Naive thymus-derived CD8-positive, alpha-beta T cell (primary cell): ENCODE measurements around the gene MYRFL. TPM values are rescaled to one million over a fixed set of nuclear protein-coding genes. Genes with fewer than 3 reads are reported as not detected.
A peak's percentile ranks its signal among the peaks of the same experiment; 100 is the strongest.

Experiments used
- ATAC-seq, 2 donors: fragments of 150-1000 bp; cut with Tn5 transposase in 1 of 2; sonication (Bioruptor Pico), chemical (Tn5 transposase) in 1 of 2; 1 replicate in 1 of 2; 2 replicates in 1 of 2; pipeline ENCODE4 v1.10.0; 2021; ENCODE audit warnings: mild to moderate bottlenecking in 2 of 2, moderate library complexity in 2 of 2
- POLR2A ChIA-PET: fragments of 350-600 bp; sonication (Branson Sonifier 250); formaldehyde crosslinking; loops from one replicate; lab custom pipeline; 2021; ENCODE audit warnings: antibody characterized with exemption; lab: Charles Lee
- DNase-seq, 10 donors: peaks; one replicate each; pipeline versions ENCODE4 v3.0.0 to v3.0.0-alpha.2; 2020 to 2022
- H3K27ac Mint-ChIP-seq, 10 donors: one replicate each; pipeline ENCODE4 v1.8.0; 2020 to 2022; ENCODE audit warnings: mild to moderate bottlenecking in 10 of 10, mixed read lengths in 10 of 10, moderate library complexity in 4 of 10, inconsistent platforms in 1 of 10
- H3K27me3 Mint-ChIP-seq, 5 donors: one replicate each; pipeline ENCODE4 v1.8.0; 2021 to 2022; ENCODE audit warnings: mixed read lengths in 5 of 5
- H3K36me3 Mint-ChIP-seq, 3 donors: one replicate each; pipeline ENCODE4 v1.8.0; 2020 to 2022; ENCODE audit warnings: mixed read lengths in 3 of 3, mild to moderate bottlenecking in 2 of 3, inconsistent platforms in 1 of 3
- H3K4me1 Mint-ChIP-seq, 4 donors: one replicate each; pipeline ENCODE4 v1.8.0; 2021 to 2022; ENCODE audit warnings: mixed read lengths in 4 of 4
- H3K4me3 Mint-ChIP-seq, 10 donors: one replicate each; pipeline ENCODE4 v1.8.0; 2020 to 2022; ENCODE audit warnings: mild to moderate bottlenecking in 10 of 10, mixed read lengths in 10 of 10, moderate library complexity in 6 of 10, inconsistent platforms in 1 of 10
- H3K9me3 Mint-ChIP-seq, 9 donors: one replicate each; pipeline ENCODE4 v1.8.0; 2020 to 2022; ENCODE audit warnings: mixed read lengths in 9 of 9, mild to moderate bottlenecking in 3 of 9, inconsistent platforms in 1 of 9, moderate library complexity in 1 of 9
- polyA plus RNA-seq, 3 donors: library from polyadenylated mRNA; unstranded; fragments of 300-500 nt; fragmentation: Illumina TruSeq; gene quantifications; one replicate each; pipeline ENCODE4 v1.2.3, GENCODE V29; 2021
- total RNA-seq, 8 experiments: library from RNA in 2 of 8; stranded (reverse) in 2 of 8; gene quantifications; one replicate each; pipeline ENCODE4 v1.2.3 and lab custom pipeline; 2021 to 2026

The MYRFL gene
- total and polyA plus RNA-seq, 5 experiments from 2014 or later: not detected

DNA sequence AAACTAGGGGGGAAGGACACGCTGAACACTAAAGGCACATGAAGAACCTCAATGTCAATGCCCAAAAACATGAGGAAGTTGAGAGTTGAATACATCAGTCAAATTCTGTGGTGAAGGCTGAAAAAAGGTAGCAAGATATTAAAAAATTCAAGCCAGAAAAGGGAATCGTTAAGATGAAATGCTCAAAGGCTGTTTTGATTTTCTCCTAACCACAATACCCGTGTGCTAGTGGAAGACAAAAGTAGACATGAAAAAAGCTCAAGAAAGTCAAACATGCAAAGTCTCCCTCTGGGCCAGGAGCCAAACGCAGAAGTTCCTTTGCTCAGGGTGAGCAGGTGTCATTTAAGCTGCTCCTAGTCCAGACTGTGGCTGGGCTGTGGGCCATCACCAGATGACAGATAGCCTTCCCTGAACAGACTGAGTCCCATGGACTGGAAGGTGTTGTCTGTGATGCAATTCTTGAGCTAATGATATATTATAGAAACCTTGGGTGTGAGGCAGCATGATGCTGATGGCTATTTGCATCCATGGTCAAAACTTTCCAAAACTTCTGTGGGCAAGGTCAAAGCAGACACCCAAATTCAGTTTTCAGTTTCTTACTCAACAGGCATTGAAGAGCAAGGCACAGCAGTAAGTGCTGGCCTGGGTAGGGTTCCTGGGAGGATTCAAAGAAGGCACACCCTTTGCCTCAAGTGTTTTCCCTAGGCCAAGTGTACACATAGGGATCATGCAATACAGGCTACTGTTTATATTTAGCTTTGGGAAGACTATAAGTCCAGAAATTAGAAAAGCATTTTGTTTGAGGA, 81.6 kb downstream of the MYRFL start:
- POLR2A ChIA-PET: no interaction called here
- H3K27ac Mint-ChIP-seq: peak overlapping the region in 4 of 10 donors; percentile 7 to 86 (median 45)
- no peaks in the 10 kb centered on the region for H3K9me3 Mint-ChIP-seq
- ATAC-seq: no peak
- peak overlapping the region in 2 of 10 donors; percentile 8 to 9 for H3K4me3 Mint-ChIP-seq
- no peaks in the 10 kb centered on the region for H3K36me3 Mint-ChIP-seq
- DNase-seq: peak in 2 of 10 donors; percentile 4 to 13
- peaks cover 0 to 10% (median 1%) of the 10 kb centered on the region in 5 donors for H3K27me3 Mint-ChIP-seq
- H3K4me1 Mint-ChIP-seq: peaks cover 0 to 11% (median 10%) of the 10 kb centered on the region in 4 donors

DNA sequence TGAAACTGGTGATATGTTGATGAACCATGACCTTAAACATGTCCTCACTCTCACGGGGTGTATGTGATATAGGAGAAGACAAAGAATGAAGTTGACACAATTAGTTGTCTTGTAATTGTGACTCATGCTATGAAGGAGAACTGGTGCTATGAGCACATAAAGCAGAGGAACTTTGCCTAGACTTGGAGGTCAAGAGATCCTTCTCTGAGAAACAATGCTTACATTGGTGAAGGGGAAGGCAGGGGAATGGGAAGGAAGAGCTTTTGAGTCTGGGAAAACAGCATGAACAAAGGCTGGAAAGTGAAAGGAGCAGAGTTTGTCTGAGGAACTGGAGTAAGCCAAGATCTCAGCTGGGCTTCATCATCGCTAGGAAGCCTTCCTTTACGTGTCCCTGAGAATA, 83.2 kb downstream of the MYRFL start:
- no peak for ATAC-seq
- Mint-ChIP-seq H3K9me3 (no peaks in the 10 kb centered on the region), H3K4me3 (no peak overlapping the region), H3K27ac (no peak overlapping the region), H3K27me3 (peaks cover 0 to 10% (median 0%) of the 10 kb centered on the region in 5 donors), H3K4me1 (peaks cover 0 to 11% (median 10%) of the 10 kb centered on the region in 4 donors), H3K36me3 (no peaks in the 10 kb centered on the region)
- POLR2A ChIA-PET: no interaction called here
- DNase-seq: no peak

DNA sequence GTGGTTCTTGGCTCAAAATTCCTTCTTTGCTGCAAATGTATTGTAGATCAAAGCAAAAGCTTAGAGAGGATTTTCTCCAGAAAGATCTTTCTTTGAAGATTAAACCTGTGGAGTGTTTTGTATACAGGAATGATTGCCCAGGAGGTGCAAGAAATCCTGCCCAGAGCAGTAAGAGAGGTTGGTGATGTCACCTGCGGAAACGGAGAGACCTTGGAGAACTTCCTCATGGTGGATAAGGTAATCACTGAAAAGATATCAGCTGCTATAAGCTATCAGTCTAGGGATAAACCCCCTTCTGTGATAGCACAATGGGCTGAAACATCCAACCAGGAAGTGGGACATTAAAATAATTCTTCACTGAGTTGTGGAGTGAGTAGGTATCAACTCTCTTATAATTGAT, 85.7 kb downstream of the MYRFL start:
- Mint-ChIP-seq H3K4me3 (no peak overlapping the region), H3K9me3 (no peaks in the 10 kb centered on the region), H3K27ac (no peak overlapping the region), H3K36me3 (no peaks in the 10 kb centered on the region), H3K27me3 (peaks cover 0 to 6% (median 0%) of the 10 kb centered on the region in 5 donors), H3K4me1 (peaks cover 0 to 16% (median 10%) of the 10 kb centered on the region in 4 donors)
- no peak for DNase-seq
- POLR2A ChIA-PET: no interaction called here
- no peak for ATAC-seq

DNA sequence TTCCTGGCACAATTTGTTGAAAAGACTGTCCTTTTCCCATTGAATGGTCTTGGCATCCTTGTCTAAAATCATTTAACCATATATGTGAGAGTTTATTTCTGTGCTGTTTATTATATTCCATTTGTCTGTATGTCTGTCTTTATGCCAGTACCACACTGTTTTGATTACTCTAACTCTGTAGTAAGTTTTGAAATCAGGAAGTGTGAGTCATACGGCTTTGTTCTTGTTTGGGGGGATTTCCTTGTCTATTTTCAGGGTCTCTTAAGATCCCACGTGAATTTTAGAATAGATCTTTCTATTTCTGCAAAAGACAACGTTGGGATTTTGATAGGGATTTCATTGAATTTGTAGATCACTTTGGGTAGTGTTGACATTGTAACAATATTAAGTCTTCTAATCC, 88.5 kb downstream of the MYRFL start:
- Mint-ChIP-seq H3K27ac (no peak overlapping the region), H3K27me3 (no peaks in the 10 kb centered on the region), H3K4me3 (no peak overlapping the region), H3K9me3 (peaks cover 0 to 4% (median 0%) of the 10 kb centered on the region in 9 donors), H3K4me1 (peaks cover 0 to 6% (median 0%) of the 10 kb centered on the region in 4 donors), H3K36me3 (no peaks in the 10 kb centered on the region)
- POLR2A ChIA-PET: no interaction called here
- no peak for DNase-seq
- ATAC-seq: no peak

DNA sequence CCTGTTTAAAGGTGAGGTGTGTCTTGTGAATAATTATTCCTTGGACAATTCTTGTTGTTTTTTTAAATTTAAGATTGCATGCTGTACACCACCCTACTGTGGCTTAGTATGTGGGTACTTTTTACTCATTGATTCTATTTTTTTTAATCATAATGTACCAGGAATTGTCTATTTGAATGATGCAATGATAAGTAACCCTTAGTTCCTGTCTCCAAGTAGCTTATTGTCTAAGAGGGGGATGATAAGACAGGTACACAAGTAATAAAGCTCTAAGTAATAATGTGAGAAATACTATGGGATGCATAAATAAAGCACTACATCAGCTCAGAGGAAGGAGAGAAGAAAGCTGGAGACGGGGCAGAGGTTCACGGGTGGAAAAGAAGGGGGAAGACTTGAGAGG, 90.9 kb downstream of the MYRFL start:
- ATAC-seq: no peak
- H3K4me1 Mint-ChIP-seq: peaks cover 0 to 6% (median 0%) of the 10 kb centered on the region in 4 donors
- no peak overlapping the region for H3K4me3 Mint-ChIP-seq
- DNase-seq: no peak
- peaks cover 0 to 4% (median 0%) of the 10 kb centered on the region in 9 donors for H3K9me3 Mint-ChIP-seq
- no peaks in the 10 kb centered on the region for H3K27me3 Mint-ChIP-seq
- POLR2A ChIA-PET: no interaction called here
- no peak overlapping the region for H3K27ac Mint-ChIP-seq
- no peaks in the 10 kb centered on the region for H3K36me3 Mint-ChIP-seq

DNA sequence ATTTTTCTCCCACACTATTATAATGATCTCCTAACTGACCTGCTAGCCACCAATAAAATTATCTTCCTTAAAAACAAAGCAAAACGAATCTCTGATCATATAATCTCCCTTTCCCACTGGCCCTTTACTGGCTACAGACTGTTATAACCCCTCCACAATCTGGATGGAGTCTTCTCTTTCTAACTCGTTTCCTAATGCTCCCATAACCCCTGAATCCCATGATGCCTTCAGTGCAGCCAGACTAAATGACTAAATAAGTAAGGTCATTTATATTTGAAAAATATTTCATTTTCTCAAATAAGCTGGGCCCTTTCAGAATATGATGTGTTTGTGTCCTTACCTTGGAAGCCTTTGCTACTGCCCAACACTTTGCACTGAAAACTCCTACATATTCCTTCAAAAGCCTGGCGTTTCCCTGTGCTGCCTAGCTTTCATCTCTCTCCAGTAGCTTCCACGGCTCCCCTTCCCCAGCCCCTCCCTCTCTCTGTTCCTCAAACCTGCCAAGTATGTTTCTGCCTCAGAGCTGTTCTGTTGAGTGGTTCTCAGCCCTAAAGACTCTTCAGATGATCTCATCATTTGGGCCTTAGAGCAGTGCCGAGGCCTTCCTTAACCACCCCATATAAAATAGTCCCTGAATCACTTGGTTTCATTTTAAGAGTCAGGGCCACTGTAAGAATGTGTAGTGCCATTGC, 91.7 kb downstream of the MYRFL start:
- Mint-ChIP-seq H3K4me3 (no peak overlapping the region), H3K27ac (peak overlapping the region in 1 of 10 donors; percentile 2), H3K36me3 (no peaks in the 10 kb centered on the region), H3K27me3 (peaks cover 0 to 3% (median 0%) of the 10 kb centered on the region in 5 donors), H3K4me1 (peaks cover 0 to 6% (median 0%) of the 10 kb centered on the region in 4 donors), H3K9me3 (peaks cover 0 to 4% (median 0%) of the 10 kb centered on the region in 9 donors)
- POLR2A ChIA-PET: no interaction called here
- ATAC-seq (no peak), DNase-seq (no peak)

DNA sequence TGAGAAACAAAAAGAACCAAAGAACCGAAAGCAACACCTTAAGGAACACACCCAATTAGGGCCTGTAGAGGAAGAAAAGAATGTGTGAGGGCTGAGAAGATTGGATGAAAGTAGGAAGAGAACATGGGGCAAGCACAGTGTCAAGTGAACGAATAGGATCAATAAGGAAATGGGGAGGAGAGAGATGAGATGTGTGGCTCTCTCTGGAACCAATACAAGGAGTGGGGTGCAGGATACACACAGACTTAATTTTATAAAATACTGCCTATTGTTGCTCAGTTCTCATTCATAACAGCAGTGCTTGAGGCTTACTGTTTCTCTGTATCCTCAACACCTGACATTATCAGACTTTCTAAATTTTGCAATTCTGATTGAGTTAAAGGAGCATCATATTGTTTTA, 93.3 kb downstream of the MYRFL start:
- ATAC-seq (no peak), DNase-seq (no peak)
- peaks cover 0 to 4% (median 0%) of the 10 kb centered on the region in 9 donors for H3K9me3 Mint-ChIP-seq
- H3K27me3 Mint-ChIP-seq: peaks cover 0 to 10% (median 0%) of the 10 kb centered on the region in 5 donors
- no peak overlapping the region for H3K4me3 Mint-ChIP-seq
- POLR2A ChIA-PET: no interaction called here
- H3K27ac Mint-ChIP-seq: no peak overlapping the region
- H3K4me1 Mint-ChIP-seq: peaks cover 0 to 6% (median 0%) of the 10 kb centered on the region in 4 donors
- H3K36me3 Mint-ChIP-seq: no peaks in the 10 kb centered on the region

DNA sequence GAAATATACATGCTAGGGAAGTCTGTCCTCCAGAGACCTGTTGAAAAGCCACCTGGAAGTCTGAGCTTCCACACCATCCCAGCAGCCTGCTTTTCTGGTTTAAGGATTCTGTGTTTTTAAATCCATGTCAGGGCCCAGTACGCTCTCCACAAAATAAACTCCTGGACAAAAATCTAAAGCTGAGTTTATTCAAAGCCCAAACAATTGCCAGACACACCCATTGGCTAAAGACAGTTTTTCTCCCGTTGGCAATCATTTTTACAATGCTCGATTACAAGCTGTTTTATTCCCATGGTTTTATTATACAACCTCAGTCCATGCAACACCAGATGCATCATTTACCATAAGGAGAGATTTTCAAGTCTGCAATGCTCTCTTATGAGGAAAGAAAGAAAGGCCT, 94.5 kb downstream of the MYRFL start:
- ATAC-seq (no peak), DNase-seq (no peak)
- no peaks in the 10 kb centered on the region for H3K36me3 Mint-ChIP-seq
- H3K27me3 Mint-ChIP-seq: peaks cover 0 to 10% (median 0%) of the 10 kb centered on the region in 5 donors
- no peak overlapping the region for H3K27ac Mint-ChIP-seq
- POLR2A ChIA-PET: no interaction called here
- H3K4me3 Mint-ChIP-seq: no peak overlapping the region
- peaks cover 0 to 4% (median 0%) of the 10 kb centered on the region in 9 donors for H3K9me3 Mint-ChIP-seq
- no peaks in the 10 kb centered on the region for H3K4me1 Mint-ChIP-seq

DNA sequence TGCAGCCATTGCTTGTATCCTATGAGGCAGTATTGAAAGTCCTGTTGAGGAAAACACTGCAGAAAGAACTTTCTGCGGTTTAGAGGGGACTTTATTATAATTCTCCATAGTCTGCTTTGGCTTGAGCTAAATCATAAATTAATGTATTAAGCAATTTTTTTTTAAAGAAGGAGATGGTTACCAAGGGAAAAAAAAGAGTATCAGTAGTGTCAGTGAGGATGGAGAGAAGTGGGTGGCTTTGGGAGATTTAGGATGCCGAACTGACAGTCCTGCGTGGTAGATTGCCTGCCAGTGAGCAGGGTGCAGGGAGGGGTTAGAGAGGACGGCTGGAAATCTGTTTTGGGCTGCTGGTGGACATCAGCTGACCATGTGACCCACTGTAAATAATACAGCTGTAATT, 96.8 kb downstream of the MYRFL start:
- ATAC-seq (no peak), DNase-seq (no peak)
- POLR2A ChIA-PET: no interaction called here
- Mint-ChIP-seq H3K27me3 (peaks cover 0 to 10% (median 2%) of the 10 kb centered on the region in 5 donors), H3K36me3 (no peaks in the 10 kb centered on the region), H3K4me1 (peaks cover 0 to 3% (median under 1%) of the 10 kb centered on the region in 4 donors), H3K9me3 (peaks cover 0 to 4% (median 0%) of the 10 kb centered on the region in 9 donors), H3K4me3 (no peak overlapping the region), H3K27ac (no peak overlapping the region)

DNA sequence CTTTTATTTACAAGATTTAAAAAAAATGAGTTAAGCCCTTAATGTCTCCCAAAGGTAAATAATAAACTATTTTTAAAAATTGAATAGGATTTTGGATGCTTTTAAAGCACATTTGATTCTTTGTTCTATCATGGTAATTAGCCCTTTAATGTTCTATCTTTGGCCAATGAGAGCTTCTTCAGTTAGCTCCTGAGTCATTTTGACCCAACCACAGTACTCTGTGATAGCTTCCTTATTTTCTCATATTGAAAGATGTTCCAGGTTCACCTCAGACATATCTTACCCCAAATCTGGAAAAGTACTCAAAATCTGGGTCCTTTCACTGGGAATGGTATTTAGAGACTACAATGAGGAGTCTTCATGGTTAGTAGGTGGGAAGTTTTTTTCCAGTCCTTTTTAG, 98.0 kb downstream of the MYRFL start:
- no peak for DNase-seq
- H3K27me3 Mint-ChIP-seq: peaks cover 0 to 10% (median 2%) of the 10 kb centered on the region in 5 donors
- POLR2A ChIA-PET: no interaction called here
- H3K4me1 Mint-ChIP-seq: peaks cover 0 to 10% (median under 1%) of the 10 kb centered on the region in 4 donors
- H3K36me3 Mint-ChIP-seq: no peaks in the 10 kb centered on the region
- no peak for ATAC-seq
- H3K4me3 Mint-ChIP-seq: no peak overlapping the region
- peaks cover 0 to 3% (median 0%) of the 10 kb centered on the region in 9 donors for H3K9me3 Mint-ChIP-seq
- no peak overlapping the region for H3K27ac Mint-ChIP-seq

DNA sequence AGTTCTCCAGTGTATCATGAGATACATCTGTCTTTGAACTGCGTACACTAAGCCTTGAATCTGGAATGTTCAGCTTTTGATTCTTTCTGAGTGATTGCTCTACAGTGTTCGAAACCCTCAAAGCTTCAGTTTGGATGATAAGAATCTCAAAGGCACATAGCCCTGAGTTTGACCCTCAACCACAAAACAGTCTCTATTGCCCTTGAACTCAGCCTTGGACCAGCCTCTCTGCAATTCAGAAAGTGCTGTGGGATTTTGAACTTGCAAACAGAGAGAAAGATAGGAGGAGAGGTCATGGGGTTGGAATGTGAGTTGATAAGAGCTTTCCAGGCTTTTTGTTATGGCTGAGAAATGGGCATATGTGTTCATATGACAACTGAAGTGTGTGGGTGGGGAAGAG, 100.3 kb downstream of the MYRFL start:
- POLR2A ChIA-PET: no interaction called here
- Mint-ChIP-seq H3K9me3 (no peaks in the 10 kb centered on the region), H3K4me1 (peaks cover 0 to 10% (median under 1%) of the 10 kb centered on the region in 4 donors), H3K36me3 (no peaks in the 10 kb centered on the region), H3K4me3 (no peak overlapping the region), H3K27me3 (peaks cover 0 to 10% (median 5%) of the 10 kb centered on the region in 5 donors), H3K27ac (no peak overlapping the region)
- ATAC-seq (no peak), DNase-seq (no peak)

DNA sequence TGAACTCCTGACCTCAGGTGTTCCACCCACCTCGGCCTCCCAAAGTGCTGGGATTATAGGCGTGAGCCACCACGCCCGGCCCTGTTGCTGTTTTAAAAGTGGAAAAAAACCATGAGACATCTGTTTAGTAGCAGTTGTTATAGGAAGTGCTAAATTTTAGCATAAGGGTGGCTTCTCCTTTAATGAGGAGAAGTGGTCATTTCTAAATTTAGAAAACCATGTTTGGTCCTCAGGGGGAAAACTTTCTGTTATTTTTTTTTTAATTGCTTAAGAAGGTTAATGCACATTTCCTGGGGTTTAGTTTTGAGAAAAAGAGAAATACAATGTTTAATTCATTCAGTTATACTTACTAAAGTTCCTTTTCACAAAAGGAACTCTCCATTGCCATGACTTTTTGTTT, 102.1 kb downstream of the MYRFL start:
- no peak overlapping the region for H3K4me3 Mint-ChIP-seq
- peaks cover 0 to 8% (median 2%) of the 10 kb centered on the region in 5 donors for H3K27me3 Mint-ChIP-seq
- no peaks in the 10 kb centered on the region for H3K9me3 Mint-ChIP-seq
- ATAC-seq (no peak), DNase-seq (no peak)
- no peak overlapping the region for H3K27ac Mint-ChIP-seq
- peaks cover 0 to 10% (median under 1%) of the 10 kb centered on the region in 4 donors for H3K4me1 Mint-ChIP-seq
- no peaks in the 10 kb centered on the region for H3K36me3 Mint-ChIP-seq
- POLR2A ChIA-PET: no interaction called here

DNA sequence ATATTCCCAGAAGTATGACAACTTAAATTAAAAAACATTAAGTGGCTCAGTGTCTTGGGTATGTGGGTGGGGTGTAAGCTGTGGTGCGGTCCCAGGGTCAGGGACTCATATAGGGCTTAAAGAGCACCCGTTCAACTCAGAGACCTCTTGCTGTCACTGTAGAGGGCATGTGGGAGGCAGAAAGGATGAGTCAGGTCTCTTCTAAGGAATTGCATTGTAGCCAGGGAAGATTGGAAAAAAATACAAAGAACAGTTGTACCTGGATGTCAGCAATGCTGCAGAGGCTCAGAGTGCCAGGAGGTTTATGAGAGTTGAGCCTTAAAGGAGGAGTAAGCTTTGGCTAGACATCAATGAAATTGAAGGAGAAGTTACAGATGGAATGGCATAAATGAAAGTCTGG, 104.1 kb downstream of the MYRFL start:
- no peak overlapping the region for H3K27ac Mint-ChIP-seq
- no peaks in the 10 kb centered on the region for H3K36me3 Mint-ChIP-seq
- ATAC-seq (no peak), DNase-seq (no peak)
- no peak overlapping the region for H3K4me3 Mint-ChIP-seq
- POLR2A ChIA-PET: no interaction called here
- peaks cover 0 to 10% (median under 1%) of the 10 kb centered on the region in 4 donors for H3K4me1 Mint-ChIP-seq
- peaks cover 2 to 11% (median 7%) of the 10 kb centered on the region in 5 donors for H3K27me3 Mint-ChIP-seq
- no peaks in the 10 kb centered on the region for H3K9me3 Mint-ChIP-seq
